Middle frontal gyrus (tissue), 1 donor: ENCODE results near the gene MYH13.

Experiments
- DNase-seq: peaks from one replicate; pipeline ENCODE4 v3.0.0-alpha.2; 2015; ENCODE audit warnings: low spot score; ENCODE audit errors: extremely low spot score

The MYH13 gene

DNA sequence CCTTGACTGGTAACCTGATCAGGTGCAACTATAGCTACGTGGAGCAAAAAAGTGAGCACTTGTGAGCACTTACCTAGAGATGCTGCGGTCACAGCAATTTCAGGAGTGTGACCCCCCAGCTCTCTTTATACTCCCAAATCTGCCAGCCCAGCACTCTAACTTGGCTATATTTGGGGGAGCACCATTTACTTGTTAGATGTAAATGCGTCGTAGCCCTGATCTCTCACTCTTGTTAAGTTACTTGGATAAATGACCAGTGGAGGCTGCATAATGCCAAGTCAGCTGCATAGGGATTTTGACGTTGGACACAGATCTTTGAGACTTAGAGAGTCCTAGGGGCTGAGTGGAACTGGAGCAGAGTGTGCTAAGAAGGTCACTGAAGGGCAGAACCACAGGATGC is at the start of gene MYH13:
TSS of gene MYH13 (minus strand) at position 101 of the 400 bp plus-strand sequence. CDS start 8,476 bp downstream, outside the sequence.
- no peak for DNase-seq

- DNase-seq: no peak
Measured at GRCh38 chr17:10421900-10422542, 49.2 kb upstream of the MYH13 start, which contains the start of gene MYH8. MYH8 (minus strand) TSS chr17:10421950; CDS start chr17:10420227, 1,723 bp downstream.

DNA sequence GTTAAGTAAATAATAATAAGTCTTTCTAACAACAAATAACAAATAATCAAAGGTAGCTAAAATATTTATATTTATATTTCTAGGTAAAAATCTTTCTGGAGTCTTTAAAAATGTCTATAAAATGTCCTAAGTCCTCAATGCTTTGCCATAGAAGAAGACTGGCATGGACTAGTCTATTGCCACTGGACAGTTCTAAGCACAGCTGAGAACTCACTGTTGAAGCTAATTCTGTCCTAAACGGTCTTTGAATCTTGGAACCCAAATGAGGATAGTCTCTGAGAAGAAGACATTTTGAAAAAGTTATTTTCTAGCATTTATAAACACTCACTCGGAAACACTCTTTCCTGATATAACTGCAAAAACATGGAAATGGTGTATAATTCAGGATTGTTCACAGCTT is 48.4 kb upstream of the MYH13 start:
- DNase-seq: no peak

DNA sequence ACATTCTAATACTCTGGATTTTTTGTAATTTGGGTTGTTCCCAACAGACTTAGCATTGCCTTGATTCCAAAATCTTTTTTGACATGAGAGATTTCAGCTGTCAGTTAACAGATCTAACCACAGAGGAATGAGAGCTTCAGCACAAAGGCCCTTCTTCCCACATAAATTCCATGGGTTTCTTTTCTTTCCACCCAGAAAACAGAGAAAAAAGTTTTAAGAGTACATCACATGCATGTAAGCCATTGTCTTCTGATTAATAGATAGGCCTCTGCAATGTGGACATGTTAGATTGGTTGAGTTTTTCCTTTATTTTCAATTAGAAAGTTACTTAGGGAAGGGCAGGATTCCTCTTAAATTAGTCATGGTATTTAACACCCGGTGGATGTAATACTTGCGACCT is 48.0 kb upstream of the MYH13 start:
- no peak for DNase-seq

DNA sequence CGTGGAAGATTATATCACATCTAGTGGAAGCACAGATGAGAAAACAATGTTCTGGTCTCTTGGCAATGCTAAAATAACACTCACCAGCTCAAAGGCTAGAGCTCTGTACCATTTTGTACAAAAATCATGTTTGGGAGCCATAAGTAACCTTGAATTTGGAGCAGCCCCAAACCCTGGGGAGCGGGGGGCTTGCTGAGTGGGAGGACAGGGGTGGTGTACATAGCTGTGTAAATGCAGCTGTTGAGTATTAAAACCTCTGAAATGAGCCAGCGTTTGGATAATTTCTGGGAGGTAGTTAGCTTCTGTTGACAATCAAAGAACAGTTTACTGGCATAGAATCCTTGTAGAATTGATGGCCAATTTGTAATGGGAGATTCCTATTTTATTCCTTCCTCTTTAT is 44.6 kb upstream of the MYH13 start:
- DNase-seq: no peak

DNA sequence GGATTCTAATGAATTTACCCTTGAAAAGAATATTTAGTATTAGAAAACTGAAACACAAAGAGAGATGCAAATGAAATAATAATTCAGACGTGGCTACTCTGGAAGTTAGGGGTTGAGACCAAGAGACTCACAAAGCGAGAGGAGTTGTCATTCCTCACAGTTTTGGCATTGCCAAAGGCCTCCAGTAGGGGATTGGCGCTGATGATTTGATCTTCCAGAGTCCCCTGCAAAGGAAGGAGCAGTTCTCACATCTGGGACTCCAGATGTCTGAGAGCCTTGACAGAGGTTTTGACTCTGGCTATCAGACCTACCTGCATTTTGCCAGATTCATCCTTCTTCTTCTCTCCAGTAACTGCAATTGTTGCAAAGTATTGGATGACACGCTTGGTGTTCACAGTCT is 42.4 kb upstream of the MYH13 start:
- DNase-seq: no peak

- no peak for DNase-seq
Measured at GRCh38 chr17:10403589-10403988, 30.8 kb upstream of the MYH13 start.

DNA sequence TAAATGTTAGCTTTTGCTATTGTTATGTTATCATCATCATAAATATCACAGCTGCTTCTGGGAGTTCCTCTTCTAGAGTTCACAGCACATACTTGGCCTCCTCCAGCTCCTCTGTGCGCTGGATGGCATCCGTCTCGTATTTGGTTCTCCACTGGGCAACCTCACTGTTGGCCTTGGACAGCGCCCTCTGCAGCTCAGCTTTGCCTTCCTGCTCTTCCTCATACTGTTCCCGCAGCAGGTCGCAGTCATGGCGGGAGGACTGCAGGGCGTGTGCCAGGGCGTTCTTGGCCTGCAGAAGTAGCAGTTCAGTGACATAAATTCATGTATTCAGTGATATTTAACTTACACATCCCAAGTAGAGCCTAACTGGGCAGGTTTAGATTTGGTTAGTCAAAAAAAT is 25.5 kb upstream of the MYH13 start:
- DNase-seq: no peak

GRCh38 chr17:10396524-10397163 is 23.8 kb upstream of the MYH13 start:
- no peak for DNase-seq

DNA sequence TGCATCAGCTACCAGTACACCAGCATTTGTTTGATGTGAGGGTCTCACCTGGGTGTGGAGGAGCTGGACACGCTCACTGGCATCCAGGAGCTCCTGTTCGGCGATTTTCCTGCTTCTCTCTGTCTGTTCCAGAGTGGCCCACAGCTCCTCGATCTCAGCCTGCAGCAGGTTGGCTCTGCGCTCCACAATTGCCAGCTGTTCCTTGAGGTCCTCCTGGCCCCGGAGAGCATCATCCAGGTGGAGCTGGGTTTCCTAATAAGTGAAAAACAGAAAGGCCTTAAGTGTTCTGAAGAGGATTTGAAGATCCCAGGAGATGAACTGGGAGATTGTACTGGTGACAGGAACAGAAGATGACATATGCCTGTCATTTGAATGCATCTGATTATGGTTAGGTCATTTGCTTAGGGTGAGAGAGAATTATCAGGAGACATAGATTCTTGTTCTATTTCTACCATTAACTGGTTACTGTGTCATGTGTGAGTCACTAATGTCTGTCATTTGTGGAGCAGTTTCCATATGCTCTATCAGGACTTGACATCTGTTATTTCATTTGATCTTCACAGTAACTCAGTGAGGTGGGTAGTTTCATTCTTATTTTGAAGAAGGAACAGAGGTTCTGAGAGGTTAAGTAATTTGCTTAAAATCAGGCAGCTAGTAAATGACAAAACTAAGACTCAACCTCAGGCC is 21.5 kb upstream of the MYH13 start:
- DNase-seq: no peak

DNA sequence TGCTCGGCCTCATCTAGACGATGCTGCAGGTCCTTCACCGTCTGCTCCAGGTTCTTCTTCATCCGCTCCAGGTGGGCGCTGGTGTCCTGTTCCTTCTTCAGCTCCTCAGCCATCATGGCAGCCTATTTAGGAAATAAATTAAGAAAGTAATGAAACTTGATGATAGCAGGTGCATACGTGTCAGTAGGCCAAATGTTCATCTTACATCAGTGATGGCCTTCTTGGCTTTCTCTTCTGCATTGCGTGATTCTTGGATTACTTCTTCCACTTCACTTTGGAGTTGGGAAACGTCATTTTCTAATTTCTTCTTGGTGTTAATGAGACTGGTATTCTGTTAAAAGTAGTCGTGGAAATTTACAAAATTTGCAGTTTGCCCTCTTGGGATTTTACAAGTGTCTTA is 20.1 kb upstream of the MYH13 start:
- DNase-seq: no peak

GRCh38 chr17:10385871-10386270 is 13.1 kb upstream of the MYH13 start:
- no peak for DNase-seq

DNA sequence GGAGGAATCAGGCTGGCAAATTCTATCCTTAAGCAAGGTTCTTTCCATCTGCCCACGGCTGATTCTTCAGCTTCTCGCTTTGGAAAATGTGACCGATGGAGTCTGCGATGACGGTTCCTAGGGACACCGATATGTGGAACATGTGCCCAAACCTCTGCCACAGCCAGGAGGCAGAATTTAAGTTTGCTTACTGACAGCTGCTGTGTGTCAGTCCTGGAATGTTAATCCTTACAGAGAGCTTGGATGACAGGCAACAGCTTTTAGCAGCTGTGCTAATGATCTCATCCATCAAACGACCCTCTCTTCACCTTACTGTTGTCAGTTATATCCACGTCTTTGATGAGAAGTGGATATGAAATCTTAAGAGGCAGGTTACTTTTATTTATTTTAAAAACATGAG is 11.4 kb upstream of the MYH13 start:
- no peak for DNase-seq

GRCh38 chr17:10380631-10381408 is 8.0 kb upstream of the MYH13 start:
- no peak for DNase-seq

DNA sequence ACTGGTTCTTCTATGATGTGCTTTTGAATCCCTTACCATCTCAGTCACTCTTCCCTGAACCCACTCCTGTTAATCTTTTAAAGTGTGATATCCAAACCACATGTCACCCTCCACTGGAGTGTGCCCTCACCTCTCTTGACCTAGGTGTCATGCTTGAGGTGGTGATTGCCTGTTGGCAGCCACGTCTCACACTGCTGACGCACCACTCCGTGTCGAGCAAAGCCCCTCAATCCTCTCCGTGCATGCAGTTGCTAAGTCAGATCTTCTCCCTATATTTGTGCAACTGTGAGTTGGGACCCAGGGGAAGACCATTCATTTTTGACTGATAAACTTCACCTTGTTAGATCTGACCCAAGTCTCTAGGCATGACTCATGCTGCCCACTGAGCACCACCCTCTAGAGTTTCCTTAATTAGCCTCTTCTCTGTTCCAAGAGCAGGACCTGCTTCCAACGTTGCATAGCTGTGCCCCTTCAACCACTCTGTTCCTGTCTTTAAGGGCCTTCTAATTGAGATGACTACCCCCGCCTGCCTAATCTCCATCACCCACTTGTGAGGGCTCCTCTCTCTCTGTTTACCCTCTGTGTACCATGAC is 2.7 kb downstream of the MYH13 start:
- DNase-seq: no peak

DNA sequence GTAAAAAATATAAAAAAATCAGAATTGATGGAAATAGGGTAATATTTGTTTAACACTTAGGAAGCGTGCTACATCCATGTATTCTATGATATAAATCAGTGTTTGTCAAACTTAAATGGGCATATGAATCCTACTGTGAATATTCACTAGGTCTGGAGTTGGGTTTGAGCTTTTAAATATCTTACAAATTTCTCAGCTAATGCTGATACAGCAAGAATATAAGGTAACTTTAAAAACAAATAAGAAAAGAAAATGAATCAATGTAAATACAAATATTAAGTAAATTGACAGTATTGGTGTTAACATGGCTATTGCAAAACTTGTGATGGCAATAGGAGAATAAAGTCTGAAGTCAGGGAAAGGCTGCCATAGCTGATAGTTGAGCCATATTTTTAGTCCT is 3.6 kb downstream of the MYH13 start:
- no peak for DNase-seq

GRCh38 chr17:10368561-10368960 is 4.2 kb downstream of the MYH13 start:
- no peak for DNase-seq

DNA sequence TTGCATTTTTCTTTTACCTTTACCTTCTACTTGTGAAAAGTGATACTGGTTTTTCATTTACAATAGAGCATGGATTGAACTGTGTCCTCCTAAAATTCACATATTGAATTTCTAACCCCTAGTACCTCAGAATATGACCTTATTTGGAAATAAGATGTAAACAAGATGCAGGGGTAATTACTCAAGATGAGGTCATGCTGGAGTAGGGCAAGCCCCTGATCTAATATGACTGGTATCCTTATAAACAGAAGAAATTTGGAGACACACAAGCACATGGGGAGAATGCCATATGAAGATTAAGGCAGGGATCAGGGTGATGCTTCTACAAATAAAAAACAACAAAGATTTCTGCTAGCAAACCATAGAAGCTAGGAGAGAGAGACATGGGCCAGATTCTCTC is 12.2 kb downstream of the MYH13 start:
- DNase-seq: no peak

DNA sequence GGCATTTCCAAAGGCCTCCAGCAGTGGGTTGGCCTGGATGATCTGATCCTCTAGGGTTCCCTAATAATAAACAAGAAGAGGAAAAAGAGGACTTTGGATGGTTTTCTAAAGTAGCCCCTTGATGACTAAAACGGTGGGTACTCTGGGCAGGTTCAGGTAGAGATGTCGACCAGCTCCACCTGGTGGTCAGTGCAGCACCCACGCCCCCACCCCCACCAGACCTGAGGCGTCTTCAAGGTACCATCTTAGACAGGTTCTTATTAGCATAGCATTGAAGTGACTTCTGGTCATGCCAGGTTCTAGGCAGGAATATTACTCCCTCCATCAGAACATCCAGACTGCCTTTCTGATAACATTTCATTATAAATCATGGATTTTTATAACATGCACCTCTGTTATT is 15.0 kb downstream of the MYH13 start:
- no peak for DNase-seq

DNA sequence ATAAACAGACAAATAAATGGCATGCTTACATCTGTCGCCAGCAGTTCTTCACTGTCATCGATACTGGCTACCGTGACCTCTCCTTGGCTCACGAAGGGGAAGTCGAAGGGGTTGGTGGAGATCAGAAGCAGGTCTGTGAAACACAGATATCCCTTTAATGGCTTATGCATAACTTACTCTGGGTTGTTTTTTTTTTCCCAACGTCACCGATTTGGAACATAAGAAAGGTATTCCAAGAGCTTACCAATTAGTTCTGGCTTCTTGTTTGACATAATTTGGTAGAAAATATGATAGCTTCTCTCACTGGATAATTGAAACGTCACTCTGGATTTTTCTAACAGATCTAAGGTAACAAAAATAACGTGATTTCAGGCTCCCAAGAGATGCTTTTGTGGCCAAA is 18.2 kb downstream of the MYH13 start:
- DNase-seq: no peak

GRCh38 chr17:10352893-10353292 is 19.9 kb downstream of the MYH13 start:
- no peak for DNase-seq

- DNase-seq: no peak
Measured at GRCh38 chr17:10349403-10349802, 23.4 kb downstream of the MYH13 start.
